Myocyte (in vitro differentiated cells): Measurements from ENCODE around the gene TRPM1. TPM values are rescaled to one million over a fixed set of nuclear protein-coding genes. Genes with fewer than 3 reads are reported as not detected.
A peak's percentile ranks its signal among the peaks of the same experiment; 100 is the strongest.

Source experiments
- DNase-seq: peaks from one replicate; pipeline ENCODE4 v3.0.0-alpha.2; 2012; ENCODE audit warnings: low read depth
- microRNA counts: library from miRNA; unstranded; fragments of <30 nt; microRNA quantifications from one replicate; lab custom pipeline; 2016
- microRNA-seq: library from miRNA; unstranded; fragments of <30 nt; microRNA quantifications from one replicate; pipeline ENCODE4, GENCODE V29; 2016
- total RNA-seq: library from RNA; depleted of rRNA; stranded (reverse); fragments of >200 nt; gene quantifications from 2 replicates; pipeline ENCODE4 v1.2.3, GENCODE V29; 2014

Gene TRPM1
- total RNA-seq, 1 donor from 2014 or later: not detected

DNA sequence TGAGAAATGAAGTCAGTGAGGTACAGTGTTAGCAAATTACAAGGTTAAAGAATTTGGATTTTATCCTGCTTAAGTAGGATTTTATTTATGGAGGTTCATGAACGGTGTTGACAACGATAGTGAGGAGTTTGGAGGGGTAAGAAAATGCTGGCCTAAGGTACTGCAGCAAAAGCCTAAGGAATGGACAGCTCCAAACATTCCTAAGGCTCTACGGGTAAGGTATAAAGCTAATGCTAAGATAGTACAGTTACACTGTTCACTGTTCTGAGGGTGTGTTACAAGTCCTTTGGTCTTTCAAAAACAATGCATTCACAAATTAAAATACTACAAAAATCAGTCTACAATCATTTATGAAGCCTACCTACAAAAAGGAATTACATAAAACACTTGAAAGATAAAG lies 117.4 kb downstream of the TRPM1 start:
- DNase-seq: no peak

DNA sequence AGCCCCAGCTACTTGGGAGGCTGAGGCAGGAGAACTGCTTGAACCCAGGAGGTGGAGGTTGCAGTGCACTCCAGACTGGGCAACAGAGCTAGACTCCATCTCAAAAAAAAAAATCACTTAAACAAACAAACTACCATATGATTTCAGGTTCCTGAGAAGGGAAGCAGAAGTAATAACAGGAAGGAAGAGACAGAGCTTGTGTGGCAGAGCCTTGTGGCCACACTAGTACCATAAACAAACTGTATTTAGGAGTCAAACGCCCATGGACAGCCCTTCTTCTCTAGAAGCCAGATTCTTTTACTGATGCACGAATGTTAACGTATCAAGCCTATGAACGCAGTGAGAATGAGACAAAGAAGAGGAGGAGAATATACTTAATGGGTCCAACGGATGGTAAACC lies 122.1 kb downstream of the TRPM1 start:
- no peak for DNase-seq

DNA sequence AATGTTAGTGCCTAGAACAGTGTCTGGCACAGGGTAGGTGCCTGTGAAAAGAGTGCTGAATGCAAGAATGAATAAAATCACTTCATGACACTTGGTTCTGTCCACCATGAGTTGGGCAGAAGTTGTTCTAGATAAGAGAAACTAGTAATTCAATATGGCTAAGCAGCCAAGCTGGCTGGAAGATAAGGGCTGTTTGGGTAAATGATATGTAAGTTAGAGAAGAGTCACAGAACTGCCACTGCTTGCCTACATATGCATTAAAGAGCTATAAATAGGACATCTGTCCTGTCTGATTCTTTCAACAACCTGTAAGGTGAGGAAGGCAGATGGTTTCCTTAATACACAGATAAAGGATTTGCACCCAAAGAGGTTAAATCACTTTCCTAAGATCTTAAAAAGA lies 123.2 kb downstream of the TRPM1 start:
- DNase-seq: no peak

DNA sequence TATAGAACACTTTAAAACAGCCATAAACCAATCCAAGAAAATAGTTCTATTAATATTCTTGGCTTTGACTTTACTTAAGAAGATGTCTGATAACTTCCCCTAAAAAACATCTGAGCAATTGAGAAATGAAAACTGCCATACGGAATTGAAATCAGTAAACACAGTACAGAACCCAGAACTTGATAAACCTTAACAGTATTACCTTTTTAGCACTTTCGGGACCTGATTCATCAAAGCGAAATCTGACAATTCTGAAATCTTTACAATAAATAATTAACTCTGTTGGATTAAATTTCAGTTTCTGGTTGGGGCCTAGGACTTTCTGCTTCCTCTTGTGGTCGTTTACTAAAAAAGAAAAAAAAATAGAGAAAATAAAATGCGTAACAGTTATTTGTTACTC lies 127.4 kb downstream of the TRPM1 start:
- no peak for DNase-seq

DNA sequence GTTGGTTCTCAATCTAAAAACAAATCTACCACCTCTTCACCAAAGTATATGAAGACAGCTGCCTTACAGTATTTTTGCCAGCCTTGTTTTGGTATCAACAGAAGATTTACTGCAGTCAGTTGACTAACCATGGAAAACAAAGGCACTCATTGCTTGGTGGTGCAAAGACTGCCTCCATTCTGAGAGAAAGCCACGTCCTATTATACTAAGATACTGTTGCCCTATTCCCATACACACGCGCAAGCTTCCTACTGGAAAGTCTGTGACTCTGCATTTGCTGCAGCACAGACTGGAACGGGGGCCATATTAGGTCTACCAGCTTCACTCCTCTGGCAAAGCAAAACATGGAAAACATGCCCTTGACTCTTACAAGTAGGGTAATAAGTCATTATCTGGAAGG lies 128.1 kb downstream of the TRPM1 start:
- DNase-seq: no peak

DNA sequence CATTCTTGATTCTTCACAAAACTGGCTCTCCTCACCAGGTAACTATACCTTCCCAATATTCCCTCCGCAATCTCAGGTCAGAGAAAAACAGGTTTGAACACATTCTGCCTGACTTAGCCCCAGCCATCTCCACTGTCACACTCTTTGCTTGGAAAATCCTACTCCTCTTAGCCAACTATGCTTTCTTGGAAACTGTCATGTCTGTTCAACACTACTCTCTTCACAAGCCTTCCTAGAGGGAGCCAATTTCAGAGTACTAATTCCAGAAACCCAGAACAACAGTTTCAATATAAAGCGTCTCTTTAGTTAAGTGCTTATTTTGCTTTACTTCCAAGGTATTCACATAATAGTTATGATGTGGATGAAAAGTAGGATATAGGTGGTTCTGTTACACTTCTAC lies 131.8 kb downstream of the TRPM1 start:
- DNase-seq: no peak

DNA sequence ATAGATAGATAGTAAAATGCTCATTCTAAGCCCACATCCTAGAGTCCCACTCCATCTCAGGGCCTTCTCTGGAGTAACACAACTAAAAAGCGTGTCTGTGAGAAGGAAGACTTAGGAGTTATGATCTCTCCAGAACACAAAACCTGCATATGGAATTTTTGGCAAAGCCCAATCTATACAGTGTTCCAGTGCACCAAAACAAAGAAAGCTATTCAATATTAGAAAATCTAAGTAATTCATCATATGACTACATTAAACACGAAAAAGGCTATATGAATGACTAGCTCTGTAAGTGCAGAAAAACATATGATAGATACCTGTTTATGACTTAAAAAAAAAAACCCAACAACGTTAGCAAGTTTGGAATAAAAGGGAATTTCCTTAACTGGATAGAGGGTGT lies 137.8 kb downstream of the TRPM1 start:
- no peak for DNase-seq

DNA sequence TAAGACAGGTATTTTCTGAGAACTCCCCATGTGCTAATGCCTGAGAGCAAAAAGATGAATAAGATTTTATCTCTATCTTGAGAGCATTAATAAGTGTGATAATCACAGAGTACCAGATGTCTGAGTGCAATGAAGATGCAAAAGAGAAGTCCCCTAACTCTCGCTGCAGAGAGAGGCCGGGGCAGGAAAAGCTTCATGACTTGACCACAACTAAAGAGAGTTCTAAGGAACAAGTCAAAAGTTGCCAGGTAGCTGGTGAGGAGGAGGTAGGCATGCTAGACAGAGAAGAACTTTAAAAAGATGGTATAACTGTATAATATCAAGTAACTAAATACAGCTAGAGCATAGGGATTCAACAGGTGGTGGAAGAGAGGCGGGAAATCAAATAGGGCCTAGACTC lies 138.9 kb downstream of the TRPM1 start:
- no peak for DNase-seq

DNA sequence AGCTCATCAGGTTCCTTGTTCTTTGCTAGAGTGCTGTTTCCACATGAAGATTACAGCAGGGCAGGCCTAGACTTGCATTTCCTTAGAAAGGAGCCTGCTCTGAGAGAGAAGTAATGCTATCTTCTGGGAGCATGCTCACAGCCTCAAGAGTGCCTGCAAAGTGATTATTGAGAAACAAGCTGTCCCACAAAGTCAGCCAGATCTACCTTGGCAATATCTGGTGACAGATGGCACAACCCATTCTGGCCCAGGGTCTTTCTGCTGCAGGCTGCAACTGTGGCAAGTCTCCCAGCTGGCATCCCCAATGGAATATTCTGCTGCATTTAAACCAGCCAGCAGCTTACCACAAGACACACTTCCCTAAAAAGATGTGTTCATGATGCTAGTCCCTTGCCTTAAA lies 139.4 kb downstream of the TRPM1 start:
- peak; percentile 65 for DNase-seq

DNA sequence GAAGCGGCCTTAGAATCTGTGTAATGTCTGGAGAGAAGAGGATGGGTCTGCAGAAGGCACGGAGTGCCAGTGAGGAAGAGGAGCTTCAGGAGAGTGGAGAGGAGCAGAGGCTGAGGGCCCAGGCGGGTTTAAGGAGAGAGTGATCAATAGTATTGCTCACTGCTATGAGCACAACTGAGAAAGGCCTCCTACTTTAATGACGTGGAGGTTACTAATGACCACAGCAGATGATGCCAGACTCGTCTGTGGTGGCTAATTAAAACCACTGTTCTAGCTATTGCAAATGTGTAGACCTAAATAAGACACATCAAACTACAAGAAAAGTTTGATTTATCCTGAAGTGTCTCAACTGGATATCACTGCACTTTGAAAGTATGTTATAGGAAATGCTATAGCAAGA lies 143.3 kb downstream of the TRPM1 start:
- DNase-seq: no peak

DNA sequence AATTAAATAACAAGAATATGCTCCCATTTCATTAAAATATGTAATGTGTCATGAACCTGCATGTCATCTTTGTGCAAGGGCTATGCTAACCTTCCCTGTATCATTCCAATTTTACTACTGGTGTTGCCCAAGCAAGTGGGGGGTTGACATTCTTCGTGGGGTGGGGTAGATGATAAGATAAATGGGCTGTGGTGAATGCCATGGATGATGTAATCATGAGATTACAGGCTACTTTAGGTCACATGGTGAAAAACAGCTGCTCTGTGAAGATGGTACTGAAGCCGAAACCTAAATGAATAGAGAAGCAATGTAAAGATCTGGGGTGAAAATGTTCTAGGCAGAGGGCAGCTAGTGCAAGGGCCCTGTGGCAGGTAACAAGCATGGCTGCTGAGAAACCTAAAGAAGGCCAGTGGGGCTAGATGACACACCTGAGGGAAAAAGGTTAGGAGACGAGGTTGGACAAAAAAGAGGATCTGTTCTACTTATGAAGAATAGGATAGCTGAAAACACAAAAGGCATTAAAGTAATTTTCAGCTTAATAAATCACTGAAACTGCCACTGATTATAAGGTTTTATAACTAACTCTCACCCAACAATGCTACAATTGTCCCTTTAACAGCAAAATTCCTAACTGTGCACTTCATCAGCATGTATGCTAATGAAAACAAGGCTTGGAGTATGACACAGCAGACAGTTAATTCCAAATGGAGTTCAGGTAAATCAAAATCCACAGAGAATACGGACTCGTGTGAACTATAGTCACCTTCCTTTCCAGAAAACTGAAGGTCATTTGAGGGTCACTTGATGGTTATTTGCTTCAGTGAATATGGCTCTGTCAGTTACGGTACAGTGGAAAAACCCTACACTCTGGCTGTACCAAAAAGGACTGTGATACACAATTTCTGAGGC lies 145.1 kb downstream of the TRPM1 start:
- peak; percentile 26 for DNase-seq

DNA sequence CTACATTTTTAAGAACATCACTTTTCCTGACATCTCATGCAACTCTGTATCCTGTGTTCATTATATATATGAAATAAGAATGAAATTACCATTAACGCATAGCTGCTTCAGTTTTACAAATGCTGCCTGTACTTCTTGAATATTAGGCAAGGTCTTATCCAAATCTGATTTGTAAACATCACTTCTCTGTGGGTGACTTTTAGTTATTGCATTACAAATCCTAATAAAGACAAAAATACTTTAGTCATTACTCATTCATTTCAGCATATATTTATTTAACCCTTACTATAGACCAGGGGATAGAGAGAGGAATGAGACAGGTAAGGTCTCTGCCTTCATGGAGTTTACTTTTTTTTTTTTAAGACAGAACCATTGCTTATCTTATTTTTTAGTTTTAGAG lies 146.9 kb downstream of the TRPM1 start:
- no peak for DNase-seq

DNA sequence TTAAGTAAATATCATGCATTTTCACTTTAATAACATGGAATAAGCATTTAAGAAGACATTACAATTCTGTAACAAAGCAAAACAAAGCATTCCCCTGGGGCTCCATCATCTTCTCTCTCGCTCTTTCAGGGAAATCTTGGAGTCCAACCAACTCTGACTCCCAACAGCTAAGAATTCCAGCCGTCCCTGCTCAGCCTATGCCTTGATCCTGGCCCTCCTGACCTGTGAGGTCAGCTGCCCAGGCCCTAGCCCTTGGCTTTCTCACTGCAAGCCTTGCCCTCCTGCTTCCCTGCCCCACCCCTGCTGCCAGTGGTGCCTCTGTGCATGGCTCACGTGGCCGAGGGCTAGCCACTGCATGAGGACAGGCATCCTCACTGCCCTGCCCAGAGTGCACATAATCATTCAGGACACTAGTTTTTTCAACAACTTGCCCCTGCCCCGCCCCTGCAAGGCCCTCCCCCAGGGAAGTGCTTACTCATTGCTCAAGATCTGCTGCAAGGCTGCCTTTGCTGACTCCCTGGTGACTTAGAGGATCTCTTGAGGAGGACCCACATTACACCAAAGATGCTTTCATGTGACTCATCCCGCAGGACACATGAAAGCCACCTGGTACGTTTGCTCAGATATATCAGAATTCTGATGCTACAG lies 147.7 kb downstream of the TRPM1 start:
- DNase-seq: peak; percentile 61

DNA sequence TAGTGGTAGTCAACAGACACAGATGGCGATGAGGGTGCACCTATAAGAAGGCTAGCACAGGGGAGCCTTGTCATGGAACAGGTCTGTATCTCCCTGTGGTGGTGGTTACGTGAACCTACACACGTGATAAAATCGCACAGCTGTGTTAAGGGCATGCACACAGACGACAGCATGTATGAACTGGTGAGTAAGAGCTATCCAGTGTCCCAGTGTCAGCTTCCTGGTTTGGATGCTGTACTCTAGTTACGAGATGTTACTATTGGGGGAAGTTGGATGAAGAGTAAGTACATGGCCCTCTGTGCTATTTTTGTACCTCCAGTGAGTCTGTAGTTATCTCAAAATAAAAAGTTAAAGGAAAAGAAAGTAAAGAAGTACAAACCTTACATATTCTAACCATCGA lies 148.3 kb downstream of the TRPM1 start:
- peak; percentile 34 for DNase-seq

MicroRNA genes within 50 kb of the gene (microRNA counts, 767-probe panel; counts per million panel counts)
- not detected for microRNA hsa-miR-211-5p (lab: Ali Mortazavi, UCI)

Small RNA genes within 50 kb of the gene (microRNA-seq; reads per million reads assigned to microRNA genes)
- not detected for gene MIR211

Other genes starting within 250 kb of the TRPM1 start
- gene FAN1, start 197.8 kb downstream of the TRPM1 start, total RNA-seq: 22.7 and 27.5 TPM in 2 replicates
- 15.2 and 17.5 TPM in 2 replicates for gene MTMR10, start 110.1 kb downstream of the TRPM1 start, total RNA-seq
- gene KLF13, start 225.1 kb upstream of the TRPM1 start, total RNA-seq: 51.9 and 61.2 TPM in 2 replicates